GM23338 (cell line): ENCODE measurements around the gene CCDC197. TPM values are rescaled to one million over a fixed set of nuclear protein-coding genes. Genes with fewer than 3 reads are reported as not detected.

ENCODE experiments used
- ATAC-seq: fragments of 200-7000 bp; cut with Tn5 transposase; 3 replicates; pipeline ENCODE4 v1.9.1; 2020
- DNase-seq: peaks from one replicate; pipeline ENCODE4 v3.0.0-alpha.2; 2015; ENCODE audit warnings: low spot score
- H2AFZ ChIP-seq: fragments of 200-600 bp; sonication (generic); 2 replicates; pipeline ENCODE4 v1.8.0; 2016; ENCODE audit warnings: antibody characterized with exemption, mild to moderate bottlenecking, moderate library complexity
- H3F3A ChIP-seq: fragments of 200-600 bp; sonication (generic); replicated peaks from 2 replicates; pipeline ENCODE4 v1.8.0; 2017; ENCODE audit warnings: antibody characterized with exemption, mixed run types, low read depth
- H3K27ac ChIP-seq: fragments of 200-600 bp; sonication (generic); 2 replicates; pipeline ENCODE4 v1.6.1; 2016; ENCODE audit warnings: low read depth
- H3K27me3 ChIP-seq: fragments of 200-600 bp; sonication (generic); 2 replicates; pipeline ENCODE4 v1.8.0; 2016; ENCODE audit warnings: mild to moderate bottlenecking, mixed run types, moderate library complexity; ENCODE audit not compliant: insufficient read depth
- H3K36me3 ChIP-seq: fragments of 200-600 bp; sonication (generic); 2 replicates; pipeline ENCODE4 v1.8.0; 2016; ENCODE audit warnings: mild to moderate bottlenecking; ENCODE audit not compliant: insufficient read depth
- H3K4me1 ChIP-seq: fragments of 200-600 bp; sonication (generic); 2 replicates; pipeline ENCODE4 v1.8.0; 2016; ENCODE audit warnings: mild to moderate bottlenecking, moderate library complexity; ENCODE audit not compliant: insufficient read depth
- H3K4me2 ChIP-seq: fragments of 200-600 bp; sonication (generic); 2 replicates; pipeline ENCODE4 v1.7.1; 2017; ENCODE audit warnings: mixed run types
- H3K4me3 ChIP-seq: fragments of 200-600 bp; sonication (generic); 2 replicates; pipeline ENCODE4 v1.6.1; 2016; ENCODE audit warnings: mixed run types
- H3K79me2 ChIP-seq: fragments of 200-600 bp; sonication (generic); replicated peaks from 2 replicates; pipeline ENCODE4 v1.8.0; 2017; ENCODE audit warnings: mild to moderate bottlenecking; ENCODE audit not compliant: insufficient read depth
- H3K9me2 ChIP-seq: fragments of 200-600 bp; sonication (generic); 2 replicates; pipeline ENCODE4 v1.8.0; 2017; ENCODE audit not compliant: insufficient read depth
- H4K20me1 ChIP-seq: fragments of 200-600 bp; sonication (generic); replicated peaks from 2 replicates; pipeline ENCODE4 v1.8.0; 2017; ENCODE audit warnings: mild to moderate bottlenecking; ENCODE audit not compliant: insufficient read depth
- H3K27ac Mint-ChIP-seq: 2 replicates; pipeline ENCODE4 v1.8.0; 2020; ENCODE audit warnings: inconsistent platforms, mild to moderate bottlenecking, moderate library complexity, mixed read lengths
- H3K27me3 Mint-ChIP-seq: 3 replicates; pipeline ENCODE4 v1.8.0; 2022; ENCODE audit warnings: low read depth, mild to moderate bottlenecking, moderate library complexity, mixed read lengths, inconsistent platforms; ENCODE audit not compliant: insufficient read depth, poor library complexity
- H3K36me3 Mint-ChIP-seq: 3 replicates; pipeline ENCODE4 v1.8.0; 2021; ENCODE audit warnings: low read depth, mild to moderate bottlenecking, inconsistent platforms, moderate library complexity, mixed read lengths
- H3K4me1 Mint-ChIP-seq: 3 replicates; pipeline ENCODE4 v1.8.0; 2020; ENCODE audit warnings: mild to moderate bottlenecking, inconsistent platforms, mixed read lengths
- H3K4me3 Mint-ChIP-seq: 3 replicates; pipeline ENCODE4 v1.8.0; 2021; ENCODE audit warnings: moderate library complexity, mild to moderate bottlenecking, inconsistent platforms, mixed read lengths
- H3K9me3 Mint-ChIP-seq: 3 replicates; pipeline ENCODE4 v1.8.0; 2020; ENCODE audit warnings: moderate library complexity, mild to moderate bottlenecking, inconsistent platforms, mixed read lengths
- ETS1 ChIP-seq: IDR thresholded peaks from 2 replicates; pipeline ENCODE4 v1.6.1; 2016; ENCODE audit warnings: antibody characterized with exemption
- EZH2 ChIP-seq: fragments of 200-600 bp; sonication (generic); IDR thresholded peaks from one replicate; pipeline ENCODE4 v1.8.0; 2017; ENCODE audit warnings: antibody characterized with exemption, mild to moderate bottlenecking, low read depth; ENCODE audit not compliant: unreplicated experiment
- EZH2phosphoT487 ChIP-seq: fragments of 200-600 bp; sonication (generic); IDR thresholded peaks from one replicate; pipeline ENCODE4 v1.8.1; 2018; ENCODE audit warnings: antibody characterized with exemption; ENCODE audit not compliant: unreplicated experiment
- JUNB ChIP-seq: IDR thresholded peaks from one replicate; pipeline ENCODE4 v1.6.1; 2016; ENCODE audit warnings: antibody characterized with exemption; ENCODE audit not compliant: unreplicated experiment
- NANOG ChIP-seq: IDR thresholded peaks from 2 replicates; pipeline ENCODE4 v1.6.1; 2016; ENCODE audit warnings: antibody characterized with exemption, borderline replicate concordance
- REST ChIP-seq: IDR thresholded peaks from one replicate; pipeline ENCODE4 v1.6.1; 2018; ENCODE audit warnings: antibody characterized with exemption; ENCODE audit not compliant: unreplicated experiment
- STAT1 ChIP-seq: IDR thresholded peaks from one replicate; pipeline ENCODE4 v1.6.1; 2016; ENCODE audit warnings: antibody characterized with exemption; ENCODE audit not compliant: unreplicated experiment
- ZNF114 ChIP-seq: fragments of 250-450 bp; sonication (Bioruptor Pico); IDR thresholded peaks from 2 replicates; pipeline ENCODE4 v1.5.0; 2020; ENCODE audit warnings: mild to moderate bottlenecking, moderate library complexity
- ZNF331 ChIP-seq: fragments of 250-450 bp; sonication (Bioruptor Pico); IDR thresholded peaks from 2 replicates; pipeline ENCODE4 v1.5.0; 2020; ENCODE audit warnings: low read depth, mild to moderate bottlenecking, moderate library complexity
- polyA plus RNA-seq: library from polyadenylated mRNA; unstranded; fragments of >200 nt; fragmentation: Nextera tagmentation; extraction: Ambion mirVana; gene quantifications from 2 replicates; pipeline ENCODE4 v1.2.1, GENCODE V29; 2016
- total RNA-seq: library from RNA; depleted of rRNA; stranded (reverse); fragments of >200 nt; shearing (Covaris generic); gene quantifications from 2 replicates; pipeline ENCODE4 v1.2.3, GENCODE V29; 2014
- TF ChIP-seq, protein P1 (sequence below): fragments of 250-450 bp; sonication (Bioruptor Pico); IDR thresholded peaks from 2 replicates; pipeline ENCODE4 v1.5.0; 2020; ENCODE audit warnings: mild to moderate bottlenecking, moderate library complexity

The CCDC197 gene
- total and polyA plus RNA-seq, 2 experiments from 2014 or later: not detected

- TF ChIP-seq ETS1: no peak
- no peak for TF ChIP-seq EZH2phosphoT487
- TF ChIP-seq, protein P1, sequence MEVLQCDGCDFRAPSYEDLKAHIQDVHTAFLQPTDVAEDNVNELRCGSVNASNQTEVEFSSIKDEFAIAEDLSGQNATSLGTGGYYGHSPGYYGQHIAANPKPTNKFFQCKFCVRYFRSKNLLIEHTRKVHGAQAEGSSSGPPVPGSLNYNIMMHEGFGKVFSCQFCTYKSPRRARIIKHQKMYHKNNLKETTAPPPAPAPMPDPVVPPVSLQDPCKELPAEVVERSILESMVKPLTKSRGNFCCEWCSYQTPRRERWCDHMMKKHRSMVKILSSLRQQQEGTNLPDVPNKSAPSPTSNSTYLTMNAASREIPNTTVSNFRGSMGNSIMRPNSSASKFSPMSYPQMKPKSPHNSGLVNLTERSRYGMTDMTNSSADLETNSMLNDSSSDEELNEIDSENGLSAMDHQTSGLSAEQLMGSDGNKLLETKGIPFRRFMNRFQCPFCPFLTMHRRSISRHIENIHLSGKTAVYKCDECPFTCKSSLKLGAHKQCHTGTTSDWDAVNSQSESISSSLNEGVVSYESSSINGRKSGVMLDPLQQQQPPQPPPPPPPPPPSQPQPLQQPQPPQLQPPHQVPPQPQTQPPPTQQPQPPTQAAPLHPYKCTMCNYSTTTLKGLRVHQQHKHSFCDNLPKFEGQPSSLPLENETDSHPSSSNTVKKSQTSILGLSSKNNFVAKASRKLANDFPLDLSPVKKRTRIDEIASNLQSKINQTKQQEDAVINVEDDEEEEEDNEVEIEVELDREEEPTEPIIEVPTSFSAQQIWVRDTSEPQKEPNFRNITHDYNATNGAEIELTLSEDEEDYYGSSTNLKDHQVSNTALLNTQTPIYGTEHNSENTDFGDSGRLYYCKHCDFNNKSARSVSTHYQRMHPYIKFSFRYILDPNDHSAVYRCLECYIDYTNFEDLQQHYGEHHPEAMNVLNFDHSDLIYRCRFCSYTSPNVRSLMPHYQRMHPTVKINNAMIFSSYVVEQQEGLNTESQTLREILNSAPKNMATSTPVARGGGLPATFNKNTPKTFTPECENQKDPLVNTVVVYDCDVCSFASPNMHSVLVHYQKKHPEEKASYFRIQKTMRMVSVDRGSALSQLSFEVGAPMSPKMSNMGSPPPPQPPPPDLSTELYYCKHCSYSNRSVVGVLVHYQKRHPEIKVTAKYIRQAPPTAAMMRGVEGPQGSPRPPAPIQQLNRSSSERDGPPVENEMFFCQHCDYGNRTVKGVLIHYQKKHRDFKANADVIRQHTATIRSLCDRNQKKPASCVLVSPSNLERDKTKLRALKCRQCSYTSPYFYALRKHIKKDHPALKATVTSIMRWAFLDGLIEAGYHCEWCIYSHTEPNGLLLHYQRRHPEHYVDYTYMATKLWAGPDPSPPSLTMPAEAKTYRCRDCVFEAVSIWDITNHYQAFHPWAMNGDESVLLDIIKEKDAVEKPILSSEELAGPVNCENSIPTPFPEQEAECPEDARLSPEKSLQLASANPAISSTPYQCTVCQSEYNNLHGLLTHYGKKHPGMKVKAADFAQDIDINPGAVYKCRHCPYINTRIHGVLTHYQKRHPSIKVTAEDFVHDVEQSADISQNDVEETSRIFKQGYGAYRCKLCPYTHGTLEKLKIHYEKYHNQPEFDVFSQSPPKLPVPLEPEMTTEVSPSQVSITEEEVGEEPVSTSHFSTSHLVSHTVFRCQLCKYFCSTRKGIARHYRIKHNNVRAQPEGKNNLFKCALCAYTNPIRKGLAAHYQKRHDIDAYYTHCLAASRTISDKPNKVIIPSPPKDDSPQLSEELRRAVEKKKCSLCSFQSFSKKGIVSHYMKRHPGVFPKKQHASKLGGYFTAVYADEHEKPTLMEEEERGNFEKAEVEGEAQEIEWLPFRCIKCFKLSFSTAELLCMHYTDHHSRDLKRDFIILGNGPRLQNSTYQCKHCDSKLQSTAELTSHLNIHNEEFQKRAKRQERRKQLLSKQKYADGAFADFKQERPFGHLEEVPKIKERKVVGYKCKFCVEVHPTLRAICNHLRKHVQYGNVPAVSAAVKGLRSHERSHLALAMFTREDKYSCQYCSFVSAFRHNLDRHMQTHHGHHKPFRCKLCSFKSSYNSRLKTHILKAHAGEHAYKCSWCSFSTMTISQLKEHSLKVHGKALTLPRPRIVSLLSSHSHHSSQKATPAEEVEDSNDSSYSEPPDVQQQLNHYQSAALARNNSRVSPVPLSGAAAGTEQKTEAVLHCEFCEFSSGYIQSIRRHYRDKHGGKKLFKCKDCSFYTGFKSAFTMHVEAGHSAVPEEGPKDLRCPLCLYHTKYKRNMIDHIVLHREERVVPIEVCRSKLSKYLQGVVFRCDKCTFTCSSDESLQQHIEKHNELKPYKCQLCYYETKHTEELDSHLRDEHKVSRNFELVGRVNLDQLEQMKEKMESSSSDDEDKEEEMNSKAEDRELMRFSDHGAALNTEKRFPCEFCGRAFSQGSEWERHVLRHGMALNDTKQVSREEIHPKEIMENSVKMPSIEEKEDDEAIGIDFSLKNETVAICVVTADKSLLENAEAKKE (CRISPR knock-in tag): no peak
- TF ChIP-seq NANOG: no peak
- TF ChIP-seq STAT1: no peak
- no peak for TF ChIP-seq ZNF114 (CRISPR knock-in tag)
- TF ChIP-seq ZNF331 (CRISPR knock-in tag): no peak
Measured at GRCh38 chr14:94031161-94031882, 34.2 kb downstream of the CCDC197 start (continued).

DNA sequence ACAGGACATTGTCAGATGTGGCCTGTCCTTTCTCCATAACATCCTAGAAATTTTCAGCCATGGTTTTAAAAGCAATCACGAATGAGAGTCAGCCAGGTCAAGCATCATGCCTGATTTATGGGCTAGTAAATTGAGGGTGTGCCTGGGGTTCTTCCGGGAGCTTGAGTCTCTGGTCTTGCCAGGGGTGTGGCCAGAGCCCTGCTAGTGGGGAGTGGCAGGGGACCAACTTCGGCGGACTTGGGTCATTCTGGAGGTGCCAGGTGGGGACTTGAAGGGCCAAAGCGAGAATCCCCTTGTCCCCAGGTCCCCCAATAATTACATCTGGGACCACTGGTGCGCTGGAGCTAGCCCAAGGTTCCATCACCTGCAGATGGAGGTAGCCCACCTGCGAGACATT is 34.8 kb downstream of the CCDC197 start:
- H3K27ac Mint-ChIP-seq: no peak overlapping the region
- peaks cover 8% of the 10 kb centered on the region; the same call in 2 of the 3 replicates for H3K9me3 Mint-ChIP-seq
- H2AFZ ChIP-seq: no peak overlapping the region
- H3K4me3 ChIP-seq: no peak overlapping the region
- no peak for ATAC-seq
- H3K4me1 Mint-ChIP-seq: peaks cover 6% of the 10 kb centered on the region; the same call in 2 of the 3 replicates
- H3K27me3 ChIP-seq: no peaks in the 10 kb centered on the region
- H3K4me2 ChIP-seq: no peak overlapping the region
- H3K9me2 ChIP-seq: 0 out of 2 replicates have a peak, but pooled peaks cover 4% of the 10 kb centered on the region
- H3K4me3 Mint-ChIP-seq: no peak overlapping the region
- TF ChIP-seq EZH2 (no peak), REST (no peak), NANOG (no peak), ETS1 (no peak), JUNB (no peak)
- H3K4me1 ChIP-seq: no peaks in the 10 kb centered on the region
- no peaks in the 10 kb centered on the region for H3K36me3 ChIP-seq
- no peak overlapping the region for H3K27ac ChIP-seq
- H3F3A ChIP-seq: no peaks in the 10 kb centered on the region
- H3K79me2 ChIP-seq: no peaks in the 10 kb centered on the region
- H3K36me3 Mint-ChIP-seq: peaks cover 6% of the 10 kb centered on the region; the same call in 2 of the 3 replicates
- no peak for DNase-seq
- peaks cover 7% of the 10 kb centered on the region for H3K27me3 Mint-ChIP-seq
- no peaks in the 10 kb centered on the region for H4K20me1 ChIP-seq
